NCI-H2171 (cell line): ENCODE measurements around the gene ATRNL1.

ENCODE experiments used
- DNase-seq: peaks from one replicate; lab custom pipeline; 2025; lab: John Stamatoyannopoulos, UW

ATRNL1 gene

GRCh38 chr10:115846528-115846927 lies 753.4 kb downstream of the ATRNL1 start:
- no peak for DNase-seq

GRCh38 chr10:115849197-115849596 lies 756.0 kb downstream of the ATRNL1 start:
- no peak for DNase-seq

- no peak for DNase-seq
These were observed 757.5 kb downstream of the ATRNL1 start for GRCh38 chr10:115850666-115851065.

- DNase-seq: no peak
These were observed 758.5 kb downstream of the ATRNL1 start for GRCh38 chr10:115851695-115852094.

GRCh38 chr10:115854740-115855435 lies 761.7 kb downstream of the ATRNL1 start:
- DNase-seq: no peak

- no peak for DNase-seq
These were observed 763.4 kb downstream of the ATRNL1 start for GRCh38 chr10:115856580-115856979.

GRCh38 chr10:115857856-115858255 lies 764.7 kb downstream of the ATRNL1 start:
- DNase-seq: no peak

- peak; percentile 18 for DNase-seq
These were observed 767.3 kb downstream of the ATRNL1 start for GRCh38 chr10:115860182-115861107.

GRCh38 chr10:115861455-115861854 lies 768.3 kb downstream of the ATRNL1 start:
- no peak for DNase-seq

GRCh38 chr10:115861864-115862263 lies 768.7 kb downstream of the ATRNL1 start:
- no peak for DNase-seq

GRCh38 chr10:115866174-115866573 lies 773.0 kb downstream of the ATRNL1 start:
- DNase-seq: no peak

- DNase-seq: no peak
These were observed 773.5 kb downstream of the ATRNL1 start for GRCh38 chr10:115866691-115867090.

GRCh38 chr10:115867305-115867704 lies 774.1 kb downstream of the ATRNL1 start:
- no peak for DNase-seq

- no peak for DNase-seq
These were observed 778.7 kb downstream of the ATRNL1 start for GRCh38 chr10:115871855-115872254.

GRCh38 chr10:115875172-115875571 lies 782.0 kb downstream of the ATRNL1 start:
- no peak for DNase-seq

GRCh38 chr10:115879372-115880089 lies 786.4 kb downstream of the ATRNL1 start:
- DNase-seq: no peak

GRCh38 chr10:115882021-115882420 lies 788.9 kb downstream of the ATRNL1 start:
- DNase-seq: no peak

GRCh38 chr10:115883372-115883771 lies 790.2 kb downstream of the ATRNL1 start:
- DNase-seq: no peak

GRCh38 chr10:115884331-115884730 lies 791.2 kb downstream of the ATRNL1 start:
- DNase-seq: no peak

- no peak for DNase-seq
These were observed 802.0 kb downstream of the ATRNL1 start for GRCh38 chr10:115895166-115895565.

- DNase-seq: no peak
These were observed 805.1 kb downstream of the ATRNL1 start for GRCh38 chr10:115898242-115898641.

- no peak for DNase-seq
These were observed 809.4 kb downstream of the ATRNL1 start for GRCh38 chr10:115902596-115902995.

- DNase-seq: no peak
These were observed 810.0 kb downstream of the ATRNL1 start for GRCh38 chr10:115903207-115903606.
